ENCODE results near the gene HSD17B2.

GRCh38 chr16:82034981-82035612 is at the start of gene HSD17B2:
- TF ChIP-seq POLR2A (IDR thresholded peaks at IDR 0.05; ENCODE audit: low read depth) (no peak), CTCF (IDR thresholded peaks at IDR 0.05) (no peak)

All from esophagus muscularis mucosa (tissue), 3 donors.